Measurements from ENCODE around the gene DPEP3.

Gene DPEP3, protein sequence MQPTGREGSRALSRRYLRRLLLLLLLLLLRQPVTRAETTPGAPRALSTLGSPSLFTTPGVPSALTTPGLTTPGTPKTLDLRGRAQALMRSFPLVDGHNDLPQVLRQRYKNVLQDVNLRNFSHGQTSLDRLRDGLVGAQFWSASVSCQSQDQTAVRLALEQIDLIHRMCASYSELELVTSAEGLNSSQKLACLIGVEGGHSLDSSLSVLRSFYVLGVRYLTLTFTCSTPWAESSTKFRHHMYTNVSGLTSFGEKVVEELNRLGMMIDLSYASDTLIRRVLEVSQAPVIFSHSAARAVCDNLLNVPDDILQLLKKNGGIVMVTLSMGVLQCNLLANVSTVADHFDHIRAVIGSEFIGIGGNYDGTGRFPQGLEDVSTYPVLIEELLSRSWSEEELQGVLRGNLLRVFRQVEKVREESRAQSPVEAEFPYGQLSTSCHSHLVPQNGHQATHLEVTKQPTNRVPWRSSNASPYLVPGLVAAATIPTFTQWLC

DNA sequence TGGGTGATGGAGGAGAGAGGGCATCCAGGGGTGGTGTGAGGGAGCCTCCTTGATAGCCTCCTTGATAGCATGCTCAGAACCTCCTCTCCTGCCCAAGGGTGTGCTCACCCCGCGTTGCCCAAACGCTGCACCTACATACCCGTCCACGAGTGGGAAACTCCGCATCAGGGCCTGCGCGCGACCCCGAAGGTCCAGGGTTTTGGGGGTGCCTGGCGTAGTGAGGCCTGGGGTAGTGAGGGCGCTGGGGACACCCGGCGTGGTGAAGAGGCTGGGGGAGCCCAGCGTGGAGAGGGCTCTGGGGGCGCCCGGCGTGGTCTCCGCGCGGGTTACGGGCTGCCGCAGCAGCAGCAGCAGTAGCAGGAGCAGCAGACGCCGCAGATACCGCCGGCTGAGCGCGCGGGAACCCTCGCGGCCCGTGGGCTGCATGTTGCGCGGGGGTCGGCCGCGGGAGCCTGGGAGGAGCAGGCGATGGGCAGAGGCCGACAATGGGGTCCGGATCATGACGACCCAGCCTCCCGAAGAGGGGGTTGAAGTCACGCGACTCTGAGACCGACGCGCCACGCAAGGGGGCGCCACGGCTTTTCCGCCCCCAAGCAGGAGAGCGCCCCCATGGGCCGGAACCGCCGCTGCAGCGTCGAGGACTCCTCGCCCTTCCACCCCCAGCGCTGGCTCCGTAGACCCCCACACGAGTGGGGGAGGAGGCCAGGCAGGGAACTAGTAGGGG, at the start of gene DPEP3:
DPEP3 (minus strand) TSS at position 545 of the 724 bp plus-strand sequence; CDS start at position 426, 119 bp downstream.
- H3K27me3 Mint-ChIP-seq (ENCODE audit: low read depth, poor library complexity) = peaks cover 35% of the 10 kb centered on the region
- no peak for TF ChIP-seq CTCF (IDR thresholded peaks at IDR 0.05)
- no peaks in the 10 kb centered on the region for H3K36me3 Mint-ChIP-seq (ENCODE audit: low read depth)
- DNase-seq = no peak
- H3K4me1 Mint-ChIP-seq = peaks cover 31% of the 10 kb centered on the region
- no peak within 1 kb of the TSS for H3K4me3 Mint-ChIP-seq
- H3K27ac Mint-ChIP-seq = no peak within 1 kb of the TSS
- H3K9me3 Mint-ChIP-seq = peaks cover 6% of the 10 kb centered on the region

- peaks cover 6% of the 10 kb centered on the region for H3K4me1 Mint-ChIP-seq
- no peak for TF ChIP-seq CTCF (IDR thresholded peaks at IDR 0.05)
- H3K4me3 Mint-ChIP-seq = no peak overlapping the region
- H3K36me3 Mint-ChIP-seq (ENCODE audit: low read depth) = peaks cover 24% of the 10 kb centered on the region
- no peak for DNase-seq
- no peaks in the 10 kb centered on the region for H3K27me3 Mint-ChIP-seq (ENCODE audit: low read depth, poor library complexity)
- H3K27ac Mint-ChIP-seq = no peak overlapping the region
- H3K9me3 Mint-ChIP-seq = no peaks in the 10 kb centered on the region
These were observed 48.7 kb upstream of the DPEP3 start for GRCh38 chr16:68028996-68029395.

DNA sequence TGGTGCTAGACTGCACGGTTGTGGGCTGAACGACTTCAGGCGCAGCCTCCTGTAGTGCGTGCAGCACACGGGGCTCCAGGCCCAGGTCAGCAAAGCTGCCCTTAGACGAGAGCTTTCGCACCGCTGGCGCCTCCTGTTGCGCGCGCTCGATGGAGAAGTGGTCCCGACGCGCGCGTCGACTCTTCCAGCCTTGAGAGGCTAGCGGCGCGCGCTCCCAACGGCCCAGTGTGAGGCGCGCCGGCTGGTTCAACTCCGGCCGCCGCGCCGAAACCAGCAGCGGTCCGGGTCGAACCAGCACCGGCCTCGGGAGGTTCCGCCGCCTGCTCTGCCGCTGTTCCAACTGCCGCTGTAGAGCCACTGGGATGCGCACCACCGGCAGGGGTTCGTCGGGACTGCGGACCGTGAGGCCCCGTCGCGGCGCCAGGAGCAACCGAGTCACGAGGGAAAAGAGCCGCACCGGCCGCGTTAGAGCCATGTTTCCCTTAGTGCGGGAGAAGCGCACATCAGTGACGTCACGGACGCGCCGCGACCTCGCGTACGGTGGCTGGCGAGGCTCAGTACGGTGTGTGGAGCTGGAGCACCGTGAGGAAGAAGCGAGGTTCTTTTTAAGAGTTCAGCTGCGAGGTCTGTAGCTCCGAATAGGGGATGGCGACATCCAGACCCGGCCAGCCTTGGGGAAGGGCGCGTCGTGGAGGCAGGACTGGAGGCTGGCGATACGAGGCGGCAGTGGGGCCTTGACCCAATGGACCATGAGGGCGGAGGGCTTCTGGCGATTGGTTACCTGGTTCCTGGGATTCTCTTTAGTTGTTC, 42.6 kb upstream of the DPEP3 start, which contains the start of the genes DDX28 and DUS2:
DDX28 (minus strand) TSS at position 505 of the 810 bp plus-strand sequence; CDS start at position 475, 30 bp downstream.
DUS2 (plus strand) TSS at position 557 of the 810 bp plus-strand sequence. CDS start 14,740 bp downstream, outside the sequence.
- peaks cover 27% of the 10 kb centered on the region for H3K4me1 Mint-ChIP-seq
- no peak for TF ChIP-seq CTCF (IDR thresholded peaks at IDR 0.05)

DNA sequence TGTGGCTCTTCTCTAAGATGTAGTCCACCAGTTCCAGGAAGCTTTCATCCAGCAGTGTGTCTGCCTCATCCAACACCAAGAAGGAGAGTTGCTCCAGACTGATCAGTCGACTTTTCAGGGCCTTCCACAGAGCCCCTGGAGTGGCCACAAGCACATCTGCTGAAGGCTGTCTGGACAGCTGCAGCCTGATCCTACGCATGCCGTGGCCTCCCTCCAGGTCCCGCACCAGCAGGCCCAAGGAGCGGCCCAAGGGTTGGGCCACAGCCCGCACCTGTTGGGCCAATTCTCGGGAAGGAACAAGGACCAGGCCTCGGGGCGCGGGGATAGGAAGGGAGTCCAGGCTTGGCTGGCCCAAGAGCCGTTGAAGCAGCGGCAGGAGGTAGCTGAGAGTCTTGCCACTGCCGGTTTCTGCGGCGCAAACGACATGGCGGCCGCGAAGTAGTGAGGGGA, 42.0 kb upstream of the DPEP3 start:
- Mint-ChIP-seq H3K9me3 (no peaks in the 10 kb centered on the region), H3K4me3 (peak overlapping the region; percentile 100), H3K4me1 (peaks cover 27% of the 10 kb centered on the region), H3K36me3 (ENCODE audit: low read depth) (peaks cover 27% of the 10 kb centered on the region), H3K27ac (peak overlapping the region; percentile 99), H3K27me3 (ENCODE audit: low read depth, poor library complexity) (no peaks in the 10 kb centered on the region)
- no peak for DNase-seq
- no peak for TF ChIP-seq CTCF (IDR thresholded peaks at IDR 0.05)

More for the DNA sequence above, 42.6 kb upstream of the DPEP3 start, which contains the start of the genes DDX28 and DUS2:
- Mint-ChIP-seq H3K27ac (peak within 1 kb of the TSS; percentile 99), H3K27me3 (ENCODE audit: low read depth, poor library complexity) (no peaks in the 10 kb centered on the region), H3K4me3 (peak within 1 kb of the TSS; percentile 100), H3K36me3 (ENCODE audit: low read depth) (peaks cover 33% of the 10 kb centered on the region), H3K9me3 (no peaks in the 10 kb centered on the region)
- peak; percentile 94 for DNase-seq

GRCh38 chr16:68021490-68021889, 41.2 kb upstream of the DPEP3 start:
- peak overlapping the region; percentile 100 for H3K4me3 Mint-ChIP-seq
- peaks cover 20% of the 10 kb centered on the region for H3K36me3 Mint-ChIP-seq (ENCODE audit: low read depth)
- no peak for DNase-seq
- no peak for TF ChIP-seq CTCF (IDR thresholded peaks at IDR 0.05)
- no peak overlapping the region for H3K27ac Mint-ChIP-seq
- H3K9me3 Mint-ChIP-seq = no peaks in the 10 kb centered on the region
- H3K27me3 Mint-ChIP-seq (ENCODE audit: low read depth, poor library complexity) = peaks cover 6% of the 10 kb centered on the region
- H3K4me1 Mint-ChIP-seq = peaks cover 27% of the 10 kb centered on the region

Data from nephron progenitor cell (in vitro differentiated cells).